ENCODE results near the gene LMTK3. TPM values are rescaled to one million over a fixed set of nuclear protein-coding genes. Genes with fewer than 3 reads are reported as not detected.

LMTK3 gene
- total RNA-seq, 3 donors from 2014 or later (not counting 1 experiment from before 2014, with no cell fraction given) = 0.64 to 2.9 (median 1.9) TPM

- H3K9me3 ChIP-seq (ENCODE audit: control insufficient read depth, insufficient read depth, low read length) = no peaks in the 10 kb centered on the region
- 18% methylated on average over 27 of the region's 27 CpGs for WGBS (ENCODE audit: insufficient coverage)
- no peaks in the 10 kb centered on the region for H3K36me3 Mint-ChIP-seq
- H3K27me3 ChIP-seq (ENCODE audit: control insufficient read depth, insufficient read depth, low read length) = peaks cover 2% of the 10 kb centered on the region
- H3K4me1 Mint-ChIP-seq = no peaks in the 10 kb centered on the region
- no peak overlapping the region for H3K4me3 Mint-ChIP-seq
- ATAC-seq (no peak), DNase-seq (no peak)
- H3K27ac Mint-ChIP-seq = no peak overlapping the region
- no peak overlapping the region for H3K27ac ChIP-seq (ENCODE audit: low read length)
- H3K4me1 ChIP-seq (ENCODE audit: control insufficient read depth, insufficient read depth, low read length) = no peaks in the 10 kb centered on the region
- no peaks in the 10 kb centered on the region for H3K36me3 ChIP-seq (ENCODE audit: control insufficient read depth, insufficient read depth, low read length)
- TF ChIP-seq, protein P1, sequence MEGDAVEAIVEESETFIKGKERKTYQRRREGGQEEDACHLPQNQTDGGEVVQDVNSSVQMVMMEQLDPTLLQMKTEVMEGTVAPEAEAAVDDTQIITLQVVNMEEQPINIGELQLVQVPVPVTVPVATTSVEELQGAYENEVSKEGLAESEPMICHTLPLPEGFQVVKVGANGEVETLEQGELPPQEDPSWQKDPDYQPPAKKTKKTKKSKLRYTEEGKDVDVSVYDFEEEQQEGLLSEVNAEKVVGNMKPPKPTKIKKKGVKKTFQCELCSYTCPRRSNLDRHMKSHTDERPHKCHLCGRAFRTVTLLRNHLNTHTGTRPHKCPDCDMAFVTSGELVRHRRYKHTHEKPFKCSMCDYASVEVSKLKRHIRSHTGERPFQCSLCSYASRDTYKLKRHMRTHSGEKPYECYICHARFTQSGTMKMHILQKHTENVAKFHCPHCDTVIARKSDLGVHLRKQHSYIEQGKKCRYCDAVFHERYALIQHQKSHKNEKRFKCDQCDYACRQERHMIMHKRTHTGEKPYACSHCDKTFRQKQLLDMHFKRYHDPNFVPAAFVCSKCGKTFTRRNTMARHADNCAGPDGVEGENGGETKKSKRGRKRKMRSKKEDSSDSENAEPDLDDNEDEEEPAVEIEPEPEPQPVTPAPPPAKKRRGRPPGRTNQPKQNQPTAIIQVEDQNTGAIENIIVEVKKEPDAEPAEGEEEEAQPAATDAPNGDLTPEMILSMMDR (IDR thresholded peaks at IDR 0.05) = no peak
- H3K4me3 ChIP-seq (ENCODE audit: low read length) = no peak overlapping the region
- H3K27me3 Mint-ChIP-seq (ENCODE audit: low read depth in 2 of 2) = peaks cover 7% of the 10 kb centered on the region in 2 donors
- H3K9me3 Mint-ChIP-seq = no peaks in the 10 kb centered on the region
- intact Hi-C loops (cut with micrococcal nuclease) = no loop called here
These were observed 46.5 kb upstream of the LMTK3 start for GRCh38 chr19:48558018-48558684.

DNA sequence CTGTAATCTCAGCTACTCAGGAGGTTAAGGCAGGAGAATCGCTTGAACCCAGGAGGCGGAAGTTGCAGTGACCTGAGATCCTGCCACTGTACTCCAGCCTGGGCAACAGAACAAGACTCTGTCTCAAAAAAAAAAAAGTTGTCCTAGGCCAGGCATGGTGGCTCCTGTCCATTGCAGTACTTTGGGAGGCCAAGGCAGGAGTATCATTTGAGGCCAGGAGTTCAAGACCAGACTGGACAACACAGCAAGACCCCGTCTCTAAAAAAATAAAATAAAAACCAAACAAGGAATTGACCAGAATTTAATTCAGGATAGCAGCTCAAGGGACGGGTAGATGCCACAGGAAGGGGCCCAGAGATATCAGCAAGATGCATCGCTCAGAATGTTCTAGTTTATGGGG, 45.2 kb upstream of the LMTK3 start:
- Histone ChIP-seq H3K4me3 (ENCODE audit: low read length) (no peak overlapping the region), H3K27ac (ENCODE audit: low read length) (no peak overlapping the region), H3K36me3 (ENCODE audit: control insufficient read depth, insufficient read depth, low read length) (no peaks in the 10 kb centered on the region), H3K27me3 (ENCODE audit: control insufficient read depth, insufficient read depth, low read length) (peaks cover 2% of the 10 kb centered on the region), H3K4me1 (ENCODE audit: control insufficient read depth, insufficient read depth, low read length) (no peaks in the 10 kb centered on the region), H3K9me3 (ENCODE audit: control insufficient read depth, insufficient read depth, low read length) (no peaks in the 10 kb centered on the region)
- Mint-ChIP-seq H3K9me3 (no peaks in the 10 kb centered on the region), H3K36me3 (no peaks in the 10 kb centered on the region), H3K27ac (no peak overlapping the region), H3K4me3 (no peak overlapping the region), H3K27me3 (ENCODE audit: low read depth in 2 of 2) (peaks cover 7% of the 10 kb centered on the region in 2 donors), H3K4me1 (no peaks in the 10 kb centered on the region)
- TF ChIP-seq, protein P1 (IDR thresholded peaks at IDR 0.05) = no peak
- ATAC-seq (no peak), DNase-seq (no peak)
- WGBS (ENCODE audit: insufficient coverage) = 83% methylated on average over 5 of the region's 5 CpGs
- intact Hi-C loops (cut with micrococcal nuclease) = no loop called here

DNA sequence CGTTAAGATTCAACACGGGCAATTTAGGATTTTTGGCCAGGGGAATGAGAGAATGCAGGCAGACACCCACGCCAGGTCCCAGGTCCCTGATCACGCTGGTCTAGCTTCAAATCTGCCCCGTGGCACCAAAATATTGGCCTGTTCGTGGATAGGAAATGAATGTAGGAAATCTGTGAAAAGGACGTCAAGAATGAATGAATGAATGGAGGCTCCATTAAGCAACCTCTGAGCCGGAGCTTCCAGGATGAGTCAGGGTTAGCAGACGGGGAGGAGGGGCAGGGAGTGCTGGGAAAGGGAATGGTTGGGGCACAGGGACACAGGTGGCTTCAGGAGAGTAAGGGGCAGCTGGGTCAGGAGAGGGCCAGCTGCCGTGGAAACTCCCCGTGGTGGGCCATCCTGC, 44.5 kb upstream of the LMTK3 start:
- Histone ChIP-seq H3K9me3 (ENCODE audit: control insufficient read depth, insufficient read depth, low read length) (no peaks in the 10 kb centered on the region), H3K4me1 (ENCODE audit: control insufficient read depth, insufficient read depth, low read length) (no peaks in the 10 kb centered on the region), H3K27ac (ENCODE audit: low read length) (no peak overlapping the region), H3K36me3 (ENCODE audit: control insufficient read depth, insufficient read depth, low read length) (no peaks in the 10 kb centered on the region), H3K4me3 (ENCODE audit: low read length) (no peak overlapping the region), H3K27me3 (ENCODE audit: control insufficient read depth, insufficient read depth, low read length) (peaks cover 2% of the 10 kb centered on the region)
- intact Hi-C loops (cut with micrococcal nuclease) = no loop called here
- no peak overlapping the region for H3K4me3 Mint-ChIP-seq
- no peaks in the 10 kb centered on the region for H3K9me3 Mint-ChIP-seq
- no peaks in the 10 kb centered on the region for H3K36me3 Mint-ChIP-seq
- H3K4me1 Mint-ChIP-seq = no peaks in the 10 kb centered on the region
- WGBS (ENCODE audit: insufficient coverage) = 76% methylated on average over 11 of the region's 11 CpGs
- ATAC-seq = no peak
- peaks cover 7 to 9% of the 10 kb centered on the region in 2 donors for H3K27me3 Mint-ChIP-seq (ENCODE audit: low read depth in 2 of 2)
- no peak overlapping the region for H3K27ac Mint-ChIP-seq
- TF ChIP-seq, protein P1 (IDR thresholded peaks at IDR 0.05) = no peak
- no peak for DNase-seq
